ENCODE data around the gene LYL1.

LYL1 gene

DNA sequence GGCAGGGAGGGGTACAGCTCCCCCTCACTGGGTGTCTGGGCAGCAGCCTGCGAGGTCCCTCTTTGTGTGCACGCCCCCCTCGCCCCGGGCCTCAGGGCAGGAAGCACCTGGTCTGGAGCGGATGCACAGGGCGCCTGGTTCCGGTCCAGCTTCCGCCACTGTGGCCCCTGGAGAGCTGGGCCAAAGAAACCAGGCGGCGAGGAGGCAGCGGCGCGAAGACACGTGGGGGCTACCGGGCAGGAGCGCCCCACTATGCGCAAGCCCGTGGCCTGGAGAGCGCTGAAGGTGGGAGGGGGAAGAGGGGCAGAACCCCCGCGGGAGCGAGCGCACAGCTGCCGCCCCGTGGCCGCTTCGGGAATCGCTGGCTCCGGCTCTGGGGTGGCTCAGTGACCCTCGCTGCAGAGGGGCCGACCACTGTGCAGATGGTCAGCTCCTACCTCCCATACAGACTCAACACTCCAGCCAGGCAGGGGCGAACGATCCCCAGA lies 1.7 kb upstream of the LYL1 start:
- DNase-seq = no peak

DNA sequence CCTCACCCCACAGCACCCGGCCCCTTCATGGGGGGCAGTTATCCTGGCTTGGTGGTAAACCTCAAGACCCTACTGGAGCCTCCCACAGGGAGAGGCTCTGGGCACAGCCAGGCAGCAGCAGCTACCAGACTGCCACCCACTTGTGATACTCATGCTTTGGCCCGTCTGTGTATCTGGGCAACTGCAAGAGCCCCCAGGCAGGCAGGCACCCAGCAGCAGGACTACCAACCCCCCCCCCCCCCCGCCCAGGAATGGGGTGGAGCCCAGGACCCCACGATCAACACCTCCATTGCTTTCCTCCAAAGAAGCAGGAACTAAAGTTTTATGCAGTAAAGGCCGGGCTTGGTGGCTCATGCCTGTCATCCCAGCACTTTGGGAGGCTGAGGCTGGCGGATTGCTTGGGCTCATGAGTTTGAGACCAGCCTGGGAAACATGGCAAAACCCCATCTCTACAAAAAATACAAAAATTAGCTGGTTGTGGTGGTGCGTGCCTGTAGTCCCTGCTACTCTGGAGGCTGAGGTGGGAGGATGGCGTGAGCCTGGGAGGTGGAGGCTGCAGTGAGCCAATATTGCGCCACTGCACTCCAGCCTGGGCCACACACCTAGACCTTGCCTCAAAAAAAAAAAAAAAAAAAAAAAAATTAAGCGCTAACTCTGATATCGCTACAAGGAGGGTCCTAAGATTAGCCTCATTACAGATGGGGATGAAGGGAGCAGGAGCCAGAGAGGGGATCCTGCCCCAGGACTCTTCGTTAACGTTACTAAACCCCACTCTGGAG lies 1.1 kb upstream of the LYL1 start:
- no peak for DNase-seq

GRCh38 chr19:13102416-13102665 lies 317 bp downstream of the LYL1 start:
- no peak for DNase-seq

- no peak for DNase-seq
These were observed 855 bp downstream of the LYL1 start for GRCh38 chr19:13101590-13102415.

DNA sequence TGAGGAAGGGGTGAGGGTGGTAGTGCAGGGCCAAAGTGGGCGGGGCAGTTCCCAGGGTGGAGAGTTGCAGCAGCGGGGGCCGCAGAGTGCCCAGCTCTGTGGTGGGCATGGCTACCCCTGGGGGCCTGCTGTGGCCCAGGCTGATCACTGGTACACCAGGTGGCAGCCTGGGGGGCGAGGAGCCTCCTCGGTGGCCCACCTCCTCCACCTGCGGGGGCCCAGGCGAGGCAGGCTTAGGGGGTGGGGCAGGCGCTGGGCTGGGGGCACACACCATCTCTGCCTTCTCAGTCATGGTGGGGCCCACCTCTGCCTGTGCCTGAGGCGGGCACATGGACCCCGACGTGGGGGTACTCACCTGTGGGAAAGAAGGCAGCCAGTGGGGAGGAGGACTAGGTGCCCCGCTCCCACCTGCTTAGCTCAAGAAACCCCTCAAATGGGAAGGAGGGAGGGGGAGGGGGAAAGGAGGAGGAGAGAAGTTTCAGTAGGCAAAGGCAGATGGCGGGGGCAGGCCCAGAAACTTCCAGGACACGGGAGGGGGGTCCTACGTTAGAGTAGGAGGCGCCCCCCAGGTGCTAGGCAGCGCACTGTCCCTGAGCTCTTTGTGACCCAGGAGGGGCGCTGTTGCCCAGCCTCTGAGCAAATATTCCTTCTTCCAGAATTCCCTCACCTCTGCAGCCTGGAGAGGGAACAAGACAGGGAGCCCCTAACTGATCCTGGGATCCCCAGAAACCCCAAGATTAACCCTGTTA lies 1.6 kb downstream of the LYL1 start:
- DNase-seq = no peak

DNA sequence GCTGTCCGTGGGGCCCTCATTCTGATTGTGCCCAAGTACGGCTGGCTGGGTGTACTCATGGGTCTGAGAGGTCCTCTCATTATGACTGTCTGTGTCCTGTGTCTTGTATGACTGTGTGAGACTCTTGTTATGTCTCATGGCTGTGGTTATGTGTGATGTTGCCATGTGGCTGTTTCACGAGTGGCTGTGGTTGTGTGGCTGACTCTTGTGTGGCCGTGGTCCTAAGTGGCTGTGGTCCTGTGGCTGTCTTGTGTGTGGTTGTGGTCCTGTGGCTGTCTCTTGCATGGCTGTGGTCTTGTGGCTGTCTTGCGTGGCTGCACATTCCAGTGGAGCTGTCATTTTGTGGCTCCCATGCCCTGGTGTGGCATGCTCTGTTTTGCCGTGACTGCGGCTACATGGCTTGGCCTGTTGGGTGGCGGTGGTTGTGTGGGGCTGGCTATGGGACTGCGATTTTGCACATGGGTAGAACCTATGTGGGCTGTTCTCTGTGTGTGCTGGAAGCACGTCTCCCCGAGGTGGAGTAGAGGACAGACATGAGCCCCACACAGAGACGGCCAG lies 2.5 kb downstream of the LYL1 start:
- peak; percentile 44 for DNase-seq

DNA sequence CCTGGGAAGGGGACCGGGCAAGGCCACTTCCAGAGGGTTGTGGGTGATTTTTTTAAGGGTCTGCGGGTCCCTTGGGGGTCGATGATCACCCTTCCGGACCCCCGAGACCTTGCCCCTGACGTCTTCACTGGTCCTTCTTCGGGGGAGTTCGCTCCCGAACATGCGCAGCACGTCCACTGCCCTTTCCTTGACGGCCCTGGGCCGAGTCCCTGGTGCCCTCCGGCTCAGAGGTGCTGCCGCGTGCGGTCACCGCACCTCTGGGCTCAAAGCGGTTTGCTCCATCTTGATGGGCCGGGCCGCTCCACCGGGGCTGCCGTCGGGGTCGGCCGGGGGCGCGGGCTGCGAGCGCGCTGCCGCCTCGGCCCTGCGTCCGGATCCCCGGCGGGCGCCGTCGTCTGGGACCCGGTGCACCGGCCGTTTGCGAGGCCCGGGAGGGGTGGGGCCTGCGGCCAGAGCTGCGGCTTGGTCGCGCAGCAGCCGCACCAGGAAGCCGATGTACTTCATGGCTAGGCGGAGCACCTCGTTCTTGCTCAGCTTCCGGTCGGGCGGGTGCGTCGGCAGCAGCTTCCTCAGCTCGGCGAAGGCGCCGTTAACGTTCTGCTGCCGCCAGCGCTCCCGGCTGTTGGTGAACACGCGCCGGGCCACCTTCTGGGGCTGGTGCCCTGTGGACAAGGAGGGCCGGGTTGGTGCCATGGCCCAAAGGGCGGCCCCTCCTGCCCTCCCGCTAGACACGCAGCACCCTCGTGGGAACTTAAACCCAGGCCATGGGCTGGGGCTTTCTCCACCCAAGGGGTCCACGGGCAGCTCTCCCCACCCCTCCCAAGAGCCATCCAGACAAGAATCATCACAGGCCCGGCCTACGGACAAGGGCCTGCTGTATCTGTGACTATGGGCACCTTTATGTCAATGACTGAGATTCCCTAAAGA lies 3.3 kb downstream of the LYL1 start:
- DNase-seq = peak; percentile 73

GRCh38 chr19:13098277-13099072 lies 4.2 kb downstream of the LYL1 start:
- peak; percentile 78 for DNase-seq

- no peak for DNase-seq
These were observed 5.0 kb downstream of the LYL1 start for GRCh38 chr19:13097463-13098258.

- DNase-seq = no peak
These were observed 5.6 kb downstream of the LYL1 start for GRCh38 chr19:13097033-13097462.

DNA sequence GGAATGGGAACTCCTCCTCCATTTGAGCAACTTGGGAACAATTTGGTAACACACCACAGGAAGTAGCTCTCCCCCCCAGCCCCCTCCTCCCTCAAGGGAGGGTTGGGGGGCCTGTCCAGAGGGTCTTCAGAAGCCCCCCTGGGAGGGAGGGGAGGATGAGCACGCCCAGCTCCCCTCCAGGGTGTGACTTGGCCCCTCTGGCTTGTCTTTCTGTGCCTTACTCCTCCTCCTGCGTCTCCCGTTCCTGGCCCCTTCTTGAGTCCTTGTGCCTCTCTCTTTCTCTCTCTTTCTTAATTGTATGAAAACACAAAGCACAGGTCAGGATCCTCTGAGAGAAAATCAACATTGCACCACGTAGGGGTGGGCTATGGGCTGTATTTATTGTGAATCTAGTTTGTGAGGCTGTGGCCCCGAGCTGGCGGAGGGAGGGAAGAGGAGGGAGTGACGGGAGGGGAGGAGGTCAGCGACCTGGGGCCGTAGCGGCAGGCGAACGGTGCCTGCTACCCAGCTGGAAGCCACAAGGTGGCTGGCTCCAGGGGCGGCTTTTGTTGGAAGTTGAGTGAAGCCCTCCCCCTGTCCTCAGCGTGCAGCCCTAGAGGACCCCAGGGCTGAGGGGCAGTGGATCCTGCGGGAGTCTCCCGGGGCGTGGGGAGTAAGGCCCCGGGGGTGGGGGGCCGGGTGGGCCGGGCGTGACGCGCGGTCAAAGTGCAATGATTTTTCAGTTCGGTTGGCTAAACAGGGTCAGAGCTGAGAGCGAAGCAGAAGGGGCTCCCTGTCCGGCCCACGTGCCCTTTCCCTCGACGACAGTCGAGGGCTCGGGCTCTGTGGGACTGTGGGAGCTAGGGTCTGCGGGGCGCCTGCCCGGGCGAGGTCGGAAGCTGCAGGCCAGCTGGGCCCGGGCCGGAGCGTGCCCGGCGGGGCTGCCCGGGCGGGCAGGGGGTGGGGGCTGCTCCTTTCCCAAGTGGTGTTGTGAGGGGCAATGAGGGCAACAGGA lies 6.4 kb downstream of the LYL1 start:
- DNase-seq = no peak

DNA sequence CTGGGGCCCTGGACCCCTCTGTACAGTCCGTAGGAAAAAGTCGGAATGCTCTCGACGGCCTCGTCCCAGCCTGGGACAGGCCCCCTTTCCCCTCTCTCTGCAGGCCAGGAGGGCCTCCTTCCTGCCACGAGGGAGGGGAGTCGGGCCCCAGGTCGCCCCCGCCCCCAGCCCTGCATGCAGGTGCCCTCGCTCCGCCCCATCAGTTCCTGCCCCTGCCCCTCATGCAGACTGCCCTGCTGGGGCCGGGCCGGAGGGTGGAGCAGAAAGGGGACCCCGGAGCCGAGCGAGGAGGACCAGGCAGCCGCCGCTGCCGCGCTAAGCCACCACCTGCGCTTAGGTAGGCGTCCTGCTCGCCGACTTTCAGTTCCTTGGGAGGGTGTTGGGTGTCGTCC lies 7.3 kb downstream of the LYL1 start:
- DNase-seq = no peak

DNA sequence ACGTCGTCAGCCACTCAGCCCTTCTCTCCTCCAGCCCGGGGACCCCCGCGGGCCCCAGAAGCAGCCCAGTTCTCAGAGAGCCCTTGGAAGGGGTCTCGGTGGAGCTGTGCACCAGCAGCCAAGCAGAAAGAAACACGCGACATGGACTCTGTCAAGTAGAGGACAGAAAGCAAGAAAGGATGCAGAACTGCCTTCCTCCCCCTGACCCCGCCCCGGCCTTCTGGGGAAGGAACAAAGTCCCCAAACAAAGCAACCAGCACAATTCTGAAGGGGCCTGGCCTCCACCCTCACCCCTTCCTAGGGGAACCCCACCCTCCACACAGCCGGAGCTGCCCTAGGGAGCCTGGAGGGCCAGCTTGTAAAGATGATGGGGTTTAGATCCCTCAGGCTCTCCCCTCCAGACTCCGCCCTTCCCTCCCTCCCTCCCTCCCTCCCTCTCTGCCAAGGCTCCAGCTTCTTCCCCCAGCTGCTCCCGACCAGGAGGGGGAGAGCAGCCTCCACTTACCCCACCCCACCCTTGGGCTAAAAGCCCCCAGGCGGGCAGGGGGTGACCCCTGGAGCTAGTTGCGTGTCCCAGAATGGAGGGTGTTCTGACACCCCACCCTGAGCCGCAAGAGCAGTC lies 7.8 kb downstream of the LYL1 start:
- no peak for DNase-seq

DNA sequence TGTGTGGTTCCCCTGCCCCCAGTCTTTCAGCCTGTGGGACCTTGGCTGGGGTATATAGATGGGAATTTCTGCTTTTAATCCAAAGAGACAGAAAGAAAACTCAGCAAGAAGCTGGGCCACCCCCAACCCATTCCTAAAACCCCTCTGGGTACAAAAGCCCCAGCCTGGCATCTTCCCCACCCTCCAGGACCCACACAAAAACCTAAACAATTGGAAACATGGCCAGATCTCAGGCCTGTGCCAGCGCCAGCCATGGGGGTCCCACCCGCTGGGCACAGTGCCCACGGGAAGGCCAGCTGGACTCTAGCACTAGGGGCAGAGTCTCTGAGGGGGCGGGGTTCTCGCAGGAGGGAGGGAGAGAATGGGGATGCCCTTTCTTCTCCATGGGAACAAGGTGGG lies 8.6 kb downstream of the LYL1 start:
- DNase-seq = no peak

DNA sequence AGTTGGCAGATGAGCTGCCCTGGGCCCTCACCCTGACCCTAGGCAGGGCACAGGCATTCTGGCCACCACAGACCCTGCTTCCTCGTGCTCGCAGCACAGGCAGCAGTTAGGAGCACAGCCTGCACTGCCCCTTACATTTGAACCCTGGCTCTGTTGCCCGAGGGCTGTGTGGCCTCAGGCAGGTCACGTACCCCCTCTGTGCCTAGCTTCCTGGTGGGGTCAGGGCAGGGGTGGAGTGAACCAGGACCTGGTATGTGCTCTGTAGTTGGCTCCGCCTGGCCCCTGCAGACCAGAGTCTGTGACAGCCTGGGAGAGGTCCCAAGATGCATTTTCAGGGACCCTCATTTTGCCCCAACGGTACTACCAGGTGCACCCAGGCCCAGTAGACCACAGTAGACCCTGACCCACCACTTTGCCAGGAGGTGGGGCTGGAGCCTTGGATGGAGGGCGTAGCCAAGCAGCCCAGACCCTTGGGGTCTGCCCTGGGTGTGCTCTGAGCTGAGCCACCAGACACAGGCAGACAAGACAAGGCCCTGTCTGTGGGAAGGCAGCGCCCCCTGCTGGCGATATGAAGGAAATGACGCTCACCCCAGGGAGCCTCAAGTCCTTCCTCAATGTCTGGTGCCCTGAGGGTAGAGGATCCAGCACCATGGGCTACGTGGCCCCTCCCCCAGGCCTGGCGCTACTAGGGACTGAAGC lies 9.1 kb downstream of the LYL1 start:
- DNase-seq = peak; percentile 82

- peak; percentile 38 for DNase-seq
These were observed 9.9 kb downstream of the LYL1 start for GRCh38 chr19:13092606-13093235.

- no peak for DNase-seq
These were observed 10.5 kb downstream of the LYL1 start for GRCh38 chr19:13092158-13092543.

Measured in fibroblast of skin of right biceps (primary cell).